8988T (cell line): ENCODE results near the gene UTRN.

Experiments used
- DNase-seq: peaks from one replicate; pipeline ENCODE4 v3.0.0; 2011

The UTRN gene

GRCh38 chr6:144283646-144284477 is 1.3 kb upstream of the UTRN start:
- no peak for DNase-seq

GRCh38 chr6:144284478-144284782 is 705 bp upstream of the UTRN start:
- no peak for DNase-seq

- no peak for DNase-seq
These were observed 338 bp downstream of the UTRN start for GRCh38 chr6:144285548-144285797.

GRCh38 chr6:144285798-144286502 is 815 bp downstream of the UTRN start:
- DNase-seq: peak; percentile 50

GRCh38 chr6:144286503-144287393 is 1.6 kb downstream of the UTRN start:
- DNase-seq: peak; percentile 61

GRCh38 chr6:144289006-144289405 is 3.9 kb downstream of the UTRN start:
- DNase-seq: no peak

GRCh38 chr6:144292372-144292771 is 7.2 kb downstream of the UTRN start:
- DNase-seq: no peak

GRCh38 chr6:144294016-144294415 is 8.9 kb downstream of the UTRN start:
- no peak for DNase-seq

- DNase-seq: no peak
These were observed 10.1 kb downstream of the UTRN start for GRCh38 chr6:144295211-144295610.

- no peak for DNase-seq
These were observed 11.0 kb downstream of the UTRN start for GRCh38 chr6:144295981-144296767.

GRCh38 chr6:144296973-144297372 is 11.8 kb downstream of the UTRN start:
- no peak for DNase-seq

GRCh38 chr6:144297511-144298100 is 12.5 kb downstream of the UTRN start:
- DNase-seq: no peak

- no peak for DNase-seq
These were observed 13.1 kb downstream of the UTRN start for GRCh38 chr6:144298194-144298593.

GRCh38 chr6:144298916-144299315 is 13.8 kb downstream of the UTRN start:
- DNase-seq: no peak

GRCh38 chr6:144302701-144303372 is 17.7 kb downstream of the UTRN start:
- no peak for DNase-seq

GRCh38 chr6:144304223-144304848 is 19.2 kb downstream of the UTRN start:
- DNase-seq: no peak

- no peak for DNase-seq
These were observed 20.4 kb downstream of the UTRN start for GRCh38 chr6:144305567-144305966.

- DNase-seq: no peak
These were observed 20.9 kb downstream of the UTRN start for GRCh38 chr6:144305985-144306384.

- DNase-seq: no peak
These were observed 22.7 kb downstream of the UTRN start for GRCh38 chr6:144307880-144308279.

- no peak for DNase-seq
These were observed 25.6 kb downstream of the UTRN start for GRCh38 chr6:144310765-144311164.

- DNase-seq: no peak
These were observed 26.2 kb downstream of the UTRN start for GRCh38 chr6:144311361-144311760.
